HCT116 (cell line): ENCODE measurements around the gene FDXR. TPM values are rescaled to one million over a fixed set of nuclear protein-coding genes. Genes with fewer than 3 reads are reported as not detected.

Experiments
- ATAC-seq: fragments of 200-7000 bp; cut with Tn5 transposase; 2 replicates; pipeline ENCODE4 v1.9.1; 2020; ENCODE audit warnings: mild to moderate bottlenecking, moderate library complexity
- BruUV-seq: library from RNA; stranded (reverse); fragments of 400-500 nt; replicated peaks from 2 replicates; lab custom pipeline; 2021; lab: Mats Ljungman, UMichigan
- CTCF ChIA-PET: fragments of 300-600 bp; sonication (Branson Sonifier 250); formaldehyde crosslinking; loops from one replicate; lab custom pipeline; 2021; ENCODE audit warnings: antibody characterized with exemption; lab: Charles Lee
- POLR2A ChIA-PET: fragments of 300-600, 350-600 bp; sonication (Branson Sonifier 250); formaldehyde crosslinking; loops from one replicate; lab custom pipeline; 2021; ENCODE audit warnings: antibody characterized with exemption; lab: Charles Lee
- RAD21 ChIA-PET, 2 experiments: fragments of 300-600 bp; sonication (Branson Sonifier 250); formaldehyde crosslinking; loops; one replicate each; lab custom pipeline; 2023; ENCODE audit warnings: low total read pairs in 2 of 2; ENCODE audit not compliant: uncharacterized antibody in 2 of 2, unreplicated experiment in 2 of 2, low non-redundant PET in 1 of 2; lab: Charles Lee
- DNase-seq: peaks from one replicate; pipeline ENCODE4 v3.0.0-alpha.2; 2010; ENCODE audit warnings: low read depth, low spot score
- H2AFZ ChIP-seq: fragments of 200-600 bp; shearing (Covaris generic), sonication (generic); 2 replicates; pipeline ENCODE4 v1.6.1; 2017; ENCODE audit warnings: low read depth, mixed run types, mixed read lengths, antibody characterized with exemption, low read length; ENCODE audit not compliant: poor library complexity, severe bottlenecking
- H3K27ac ChIP-seq: 2 replicates; pipeline ENCODE4 v1.5.1; 2012; ENCODE audit warnings: low read depth, low read length
- H3K27me3 ChIP-seq: fragments of 200-600 bp; sonication (generic); 2 replicates; pipeline ENCODE4 v1.6.1; 2016; ENCODE audit warnings: mixed run types, low read length, mixed read lengths; ENCODE audit not compliant: insufficient read depth
- H3K36me3 ChIP-seq, 2 experiments: fragments of 200-500 bp in 1 of 2; fragments of 200-600 bp in 1 of 2; sonication (Bioruptor generic) in 1 of 2; sonication (generic) in 1 of 2; 2 replicates each; pipeline versions ENCODE4 v1.5.1 to v1.6.1; 2014 to 2016; ENCODE audit warnings: low read length in 2 of 2, inconsistent platforms in 1 of 2, mixed read lengths in 1 of 2, mixed run types in 1 of 2; ENCODE audit not compliant: insufficient read depth in 2 of 2, control insufficient read depth in 1 of 2
- H3K4me1 ChIP-seq, 2 experiments: fragments of 200-600 bp in 1 of 2; sonication (generic) in 1 of 2; 2 replicates each; pipeline versions ENCODE4 v1.5.1 to v1.6.1; 2012 to 2017; ENCODE audit warnings: low read length in 2 of 2, inconsistent platforms in 1 of 2, mild to moderate bottlenecking in 1 of 2, mixed read lengths in 1 of 2, mixed run types in 1 of 2, moderate library complexity in 1 of 2; ENCODE audit not compliant: insufficient read depth in 2 of 2, control insufficient read depth in 1 of 2
- H3K4me2 ChIP-seq: fragments of 200-600 bp; sonication (generic); 2 replicates; pipeline ENCODE4 v1.6.1; 2017; ENCODE audit warnings: mixed run types, low read length, mixed read lengths
- H3K4me3 ChIP-seq, 2 experiments: fragments of 200-600 bp in 1 of 2; sonication (generic) in 1 of 2; replicated peaks in 1 of 2; 2 replicates each; pipeline ENCODE4 v1.5.1; 2011 to 2016; ENCODE audit warnings: low read length in 2 of 2, control low read depth in 1 of 2, low read depth in 1 of 2, mild to moderate bottlenecking in 1 of 2, mixed read lengths in 1 of 2, mixed run types in 1 of 2
- H3K79me2 ChIP-seq: fragments of 200-600 bp; sonication (generic); 2 replicates; pipeline ENCODE4 v1.6.1; 2017; ENCODE audit warnings: mild to moderate bottlenecking, mixed run types, low read length, moderate library complexity, mixed read lengths; ENCODE audit not compliant: insufficient read depth
- H3K9ac ChIP-seq: fragments of 200-600 bp; sonication (generic); 2 replicates; pipeline ENCODE4 v1.6.1; 2016; ENCODE audit warnings: low read length, mixed read lengths
- H3K9me2 ChIP-seq: fragments of 200-600 bp; sonication (generic), shearing (Covaris generic); 2 replicates; pipeline ENCODE4 v1.6.1; 2017; ENCODE audit warnings: mixed run types, mild to moderate bottlenecking, moderate library complexity; ENCODE audit not compliant: insufficient read depth
- H3K9me3 ChIP-seq, 2 experiments: fragments of 200-500 bp in 1 of 2; fragments of 200-600 bp in 1 of 2; sonication (Bioruptor generic) in 1 of 2; sonication (generic) in 1 of 2; 2 replicates each; pipeline ENCODE4 v1.6.1; 2014 to 2017; ENCODE audit warnings: low read length in 2 of 2, mixed read lengths in 2 of 2, inconsistent platforms in 1 of 2, low read depth in 1 of 2, mild to moderate bottlenecking in 1 of 2, mixed run types in 1 of 2, moderate library complexity in 1 of 2; ENCODE audit not compliant: control insufficient read depth in 1 of 2, insufficient read depth in 1 of 2
- H4K20me1 ChIP-seq: fragments of 200-600 bp; sonication (generic), shearing (Covaris generic); 2 replicates; pipeline ENCODE4 v1.6.1; 2017; ENCODE audit warnings: mixed run types, mild to moderate bottlenecking, moderate library complexity; ENCODE audit not compliant: insufficient read depth
- ATF3 ChIP-seq: IDR thresholded peaks from 2 replicates; pipeline ENCODE4 v1.6.1; 2012
- CTCF ChIP-seq, 3 experiments: fragments of 200-600 bp in 1 of 3; sonication (generic) in 1 of 3; IDR thresholded peaks in 2 of 3; conservative IDR thresholded peaks in 1 of 3; 2 replicates each; pipeline ENCODE4 v1.5.1; 2012 to 2017; ENCODE audit warnings: low read depth in 2 of 3, low read length in 2 of 3, antibody characterized with exemption in 1 of 3, borderline replicate concordance in 1 of 3, control low read depth in 1 of 3, mild to moderate bottlenecking in 1 of 3, mixed read lengths in 1 of 3, mixed run types in 1 of 3, moderate library complexity in 1 of 3; ENCODE audit not compliant: insufficient read depth in 1 of 3
- JUND ChIP-seq: IDR thresholded peaks from 2 replicates; pipeline ENCODE4 v1.6.1; 2012
- MAX ChIP-seq: IDR thresholded peaks from 2 replicates; pipeline ENCODE4 v1.6.1; 2012
- RAD21 ChIP-seq: IDR thresholded peaks from 2 replicates; pipeline ENCODE4 v1.6.1; 2012; ENCODE audit warnings: low read depth, mild to moderate bottlenecking
- SIN3A ChIP-seq: IDR thresholded peaks from 2 replicates; pipeline ENCODE4 v1.6.1; 2012; ENCODE audit warnings: low read depth
- SP1 ChIP-seq: IDR thresholded peaks from 2 replicates; pipeline ENCODE4 v1.6.1; 2012; ENCODE audit warnings: low read depth
- SRF ChIP-seq: IDR thresholded peaks from 2 replicates; pipeline ENCODE4 v1.6.1; 2012; ENCODE audit warnings: low read depth
- ZBTB33 ChIP-seq: IDR thresholded peaks from 2 replicates; pipeline ENCODE4 v1.6.1; 2011; ENCODE audit warnings: mild to moderate bottlenecking, low read length, moderate library complexity; ENCODE audit not compliant: insufficient replicate concordance; ENCODE audit errors: extremely low read depth
- ZFX ChIP-seq: fragments of 450-650 bp; IDR thresholded peaks from 2 replicates; pipeline ENCODE4 v1.6.1; 2017
- intact Hi-C: fragments of 100-400 bp; cut with micrococcal nuclease; formaldehyde crosslinking; loops from 2 replicates; pipeline ENCODE4 v1.10.0; 2022
- total RNA-seq: library from RNA; stranded (reverse); gene quantifications from one replicate; pipeline ENCODE4 v1.2.1, GENCODE V29; 2021; ENCODE audit not compliant: unreplicated experiment

The FDXR gene
- total RNA-seq, 1 experiment from 2014 or later, result 98.8 TPM

- no peaks in the 10 kb centered on the region; the same call in 1 of the 2 replicates for H3K27me3 ChIP-seq
- intact Hi-C loops, result no loop called here
- H3K9ac ChIP-seq, result no peak overlapping the region
- ATAC-seq, result no peak
- no peak overlapping the region for H3K27ac ChIP-seq
- TF ChIP-seq ZBTB33, result no peak
- no peak for TF ChIP-seq SP1
- no peak for TF ChIP-seq JUND
- TF ChIP-seq SRF, result no peak
- no peak for TF ChIP-seq RAD21
- TF ChIP-seq CTCF (IDR thresholded peaks at IDR 0.05 in 2 of 3, conservative IDR thresholded peaks at IDR 0.05 in 1 of 3; ENCODE audit: borderline replicate concordance in 1 of 3, insufficient read depth in 1 of 3, low read depth in 2 of 3, low read length in 2 of 3), result no peak
- TF ChIP-seq MAX, result no peak
- no peak for TF ChIP-seq SIN3A
- TF ChIP-seq ZFX, result no peak
- TF ChIP-seq ATF3, result no peak
- TF ChIP-seq, all 23 proteins: peak for 0
- Histone ChIP-seq H3K4me3 (no peak overlapping the region), H3K4me1 (peaks cover 0 to 15% of the 10 kb centered on the region in 2 experiments; a peak in 2 of 4 replicates), H3K36me3 (no peaks in the 10 kb centered on the region), H3K79me2 (no peaks in the 10 kb centered on the region), H4K20me1 (no peaks in the 10 kb centered on the region), H3K4me2 (no peak overlapping the region), H3K9me2 (no peaks in the 10 kb centered on the region), H2AFZ (no peak overlapping the region), H3K9me3 (no peaks in the 10 kb centered on the region)
- RAD21 ChIA-PET, result no interaction called here
- no TSS peak for BruUV-seq
- POLR2A ChIA-PET, result no interaction called here
- DNase-seq, result no peak
- CTCF ChIA-PET, result interaction anchor here (1.4 to 3.0 kb wide), 3 partner anchors 14 to 100 kb away, joined by 3 to 17 read pairs (median 5); no protein-coding TSS in a partner anchor
Measured at GRCh38 chr17:74857191-74857590, 15.6 kb downstream of the FDXR start.
